ENCODE measurements around the gene PI4KA.
A peak's percentile ranks its signal among the peaks of the same experiment; 100 is the strongest.
"Not testable (repeated sequence)": the region's sequence is repeated elsewhere in the genome, so short reads cannot be mapped to it uniquely, and the experiment has no call there.

PI4KA gene

DNA sequence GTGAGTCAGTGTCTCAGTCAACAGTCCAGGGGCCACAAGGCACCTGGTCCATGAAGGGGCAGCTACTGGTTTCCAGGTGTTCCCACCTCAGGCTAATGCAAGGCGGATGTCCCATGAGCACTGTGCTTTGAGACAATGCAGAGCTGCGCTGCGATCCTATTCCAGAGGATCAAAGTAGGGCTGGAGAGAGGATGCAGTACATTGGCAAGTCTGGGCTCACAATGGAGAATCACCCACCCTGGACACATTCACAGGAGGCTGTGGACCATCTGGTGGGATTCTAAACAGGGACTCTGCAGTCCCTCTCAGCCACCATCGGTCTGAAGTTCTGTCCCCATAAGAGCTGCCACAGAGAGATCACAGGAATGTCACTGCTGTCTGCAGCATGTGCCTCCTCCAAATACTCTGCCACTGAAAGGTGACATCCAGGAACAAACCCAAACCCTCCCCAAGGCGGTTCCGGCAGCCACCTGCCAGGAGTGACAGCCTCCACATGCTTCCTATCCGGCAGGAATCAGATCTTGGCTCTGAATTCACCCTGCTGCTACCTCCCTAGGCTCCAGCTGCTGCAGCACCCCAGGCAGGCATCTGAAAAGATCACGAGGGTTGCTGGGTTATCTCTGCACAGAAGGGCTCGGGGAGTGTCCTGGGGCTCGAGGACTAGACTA lies 130.0 kb downstream of the PI4KA start:
- TF ChIP-seq, protein P1, sequence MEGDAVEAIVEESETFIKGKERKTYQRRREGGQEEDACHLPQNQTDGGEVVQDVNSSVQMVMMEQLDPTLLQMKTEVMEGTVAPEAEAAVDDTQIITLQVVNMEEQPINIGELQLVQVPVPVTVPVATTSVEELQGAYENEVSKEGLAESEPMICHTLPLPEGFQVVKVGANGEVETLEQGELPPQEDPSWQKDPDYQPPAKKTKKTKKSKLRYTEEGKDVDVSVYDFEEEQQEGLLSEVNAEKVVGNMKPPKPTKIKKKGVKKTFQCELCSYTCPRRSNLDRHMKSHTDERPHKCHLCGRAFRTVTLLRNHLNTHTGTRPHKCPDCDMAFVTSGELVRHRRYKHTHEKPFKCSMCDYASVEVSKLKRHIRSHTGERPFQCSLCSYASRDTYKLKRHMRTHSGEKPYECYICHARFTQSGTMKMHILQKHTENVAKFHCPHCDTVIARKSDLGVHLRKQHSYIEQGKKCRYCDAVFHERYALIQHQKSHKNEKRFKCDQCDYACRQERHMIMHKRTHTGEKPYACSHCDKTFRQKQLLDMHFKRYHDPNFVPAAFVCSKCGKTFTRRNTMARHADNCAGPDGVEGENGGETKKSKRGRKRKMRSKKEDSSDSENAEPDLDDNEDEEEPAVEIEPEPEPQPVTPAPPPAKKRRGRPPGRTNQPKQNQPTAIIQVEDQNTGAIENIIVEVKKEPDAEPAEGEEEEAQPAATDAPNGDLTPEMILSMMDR (conservative IDR thresholded peaks at IDR 0.05; ENCODE audit: low read length) = no peak
- DNase-seq (ENCODE audit: low read depth) = no peak
- no peak overlapping the region for H3K4me3 ChIP-seq (ENCODE audit: low read length)

DNA sequence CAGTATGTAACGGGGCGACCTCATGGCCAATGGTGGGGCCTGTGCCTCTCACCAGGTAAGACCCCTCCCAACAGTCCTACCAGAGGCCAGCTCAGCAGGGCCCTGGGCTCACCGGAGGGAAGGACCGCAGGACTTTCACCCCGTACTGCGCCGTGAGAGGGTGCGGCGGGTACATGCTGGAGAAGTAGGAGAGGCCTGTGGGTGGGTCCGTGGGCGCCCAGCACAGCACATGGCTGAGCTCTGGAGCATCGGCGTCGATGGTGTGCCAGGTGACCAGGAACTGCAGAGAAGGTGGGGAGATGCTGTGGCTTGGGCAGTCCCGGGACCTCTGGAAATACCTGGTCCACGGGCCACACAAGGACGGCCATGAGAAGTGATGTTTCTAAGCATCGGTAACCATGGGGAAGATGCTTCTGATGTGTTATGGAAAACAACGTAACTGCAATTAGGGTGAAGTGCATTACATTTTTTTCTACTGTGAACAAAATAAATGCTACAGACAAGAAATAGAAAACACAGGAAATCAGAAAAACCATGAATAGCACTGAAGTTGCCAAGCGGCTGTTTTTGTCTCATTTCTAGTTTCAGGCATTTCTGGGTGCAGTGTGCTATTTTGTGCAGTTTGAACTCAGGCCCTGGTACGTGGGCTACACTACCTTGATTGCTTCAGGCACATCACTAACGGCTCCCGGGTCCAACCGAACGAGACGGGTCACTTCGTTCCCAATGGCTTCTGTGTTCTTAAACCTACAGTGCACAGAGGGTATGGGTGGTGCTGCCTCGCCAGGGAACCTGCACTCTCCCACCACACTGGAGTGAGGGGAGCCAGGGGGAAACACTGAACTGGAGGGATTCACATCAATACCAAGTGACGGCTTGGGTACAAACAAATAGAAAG lies 131.2 kb downstream of the PI4KA start:
- DNase-seq (ENCODE audit: low read depth) = no peak
- H3K4me3 ChIP-seq (ENCODE audit: low read length) = no peak overlapping the region
- TF ChIP-seq, protein P1 (conservative IDR thresholded peaks at IDR 0.05; ENCODE audit: low read length) = no peak

DNA sequence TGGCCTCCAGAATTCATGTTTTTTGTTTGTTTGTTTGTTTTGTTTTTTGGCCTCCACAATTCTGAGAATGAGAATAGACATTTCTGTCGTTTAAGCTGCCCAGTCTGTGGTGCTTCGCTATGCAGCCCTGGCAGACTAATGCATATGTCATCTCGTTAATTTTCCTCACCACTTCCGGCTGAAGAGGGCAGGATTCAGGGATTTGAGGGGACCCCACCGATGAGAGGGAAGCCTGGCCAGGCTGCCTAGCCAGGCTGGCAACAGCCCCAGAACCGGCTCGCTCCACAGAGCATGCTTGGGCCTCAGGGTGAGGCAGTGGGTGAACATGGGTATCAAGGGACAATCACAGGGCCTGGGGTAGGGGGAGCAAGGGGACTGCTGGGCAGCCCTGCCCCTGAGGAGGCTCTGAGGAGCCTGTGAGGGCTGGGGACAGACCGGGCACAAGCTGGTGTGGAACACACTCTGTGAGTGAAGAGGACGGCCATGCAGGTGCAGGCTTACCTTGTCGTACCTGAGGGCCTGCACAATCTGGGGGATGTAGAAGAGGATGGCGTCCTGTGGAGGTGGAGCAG lies 132.5 kb downstream of the PI4KA start:
- TF ChIP-seq, protein P1 (conservative IDR thresholded peaks at IDR 0.05; ENCODE audit: low read length) = no peak
- H3K4me3 ChIP-seq (ENCODE audit: low read length) = no peak overlapping the region
- DNase-seq (ENCODE audit: low read depth) = peak; percentile 43

DNA sequence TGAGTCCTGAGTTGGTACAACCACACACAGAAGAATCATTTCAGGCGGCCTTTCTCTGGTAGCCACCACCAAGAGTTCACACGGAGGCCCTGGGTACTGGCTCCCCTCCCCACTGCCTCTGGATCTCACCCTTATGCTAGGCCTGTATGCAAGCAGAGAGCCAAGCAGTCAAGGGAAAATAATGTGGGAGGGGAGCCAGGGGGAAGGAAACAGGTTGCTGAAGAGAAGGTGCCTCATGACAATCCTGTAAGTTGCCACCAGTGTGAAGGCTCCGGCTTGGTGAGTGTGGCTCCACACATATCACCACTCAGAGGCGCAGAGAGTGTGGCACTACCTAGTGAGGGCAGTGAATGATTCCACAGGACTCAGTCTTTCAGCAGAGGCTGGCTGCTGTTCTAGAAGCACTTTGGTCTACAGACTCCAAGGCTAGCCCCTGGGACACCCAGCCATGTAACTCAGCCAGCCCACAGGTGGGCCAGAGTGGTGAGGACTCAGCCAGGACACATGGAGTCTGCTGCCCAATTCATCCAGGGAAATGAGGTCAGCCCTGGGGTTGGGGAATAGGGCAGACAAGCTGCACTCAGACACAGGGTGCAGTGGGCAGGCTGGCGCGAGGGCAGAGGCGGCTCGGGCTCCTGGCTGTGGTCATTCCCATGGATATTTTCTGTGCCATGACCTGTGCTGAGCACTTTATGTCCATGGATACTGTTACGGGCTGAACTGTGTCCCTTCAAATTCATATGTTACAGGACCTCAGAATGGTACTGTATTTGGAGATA lies 133.7 kb downstream of the PI4KA start:
- TF ChIP-seq, protein P1 (conservative IDR thresholded peaks at IDR 0.05; ENCODE audit: low read length) = no peak
- DNase-seq (ENCODE audit: low read depth) = no peak
- no peak overlapping the region for H3K4me3 ChIP-seq (ENCODE audit: low read length)

DNA sequence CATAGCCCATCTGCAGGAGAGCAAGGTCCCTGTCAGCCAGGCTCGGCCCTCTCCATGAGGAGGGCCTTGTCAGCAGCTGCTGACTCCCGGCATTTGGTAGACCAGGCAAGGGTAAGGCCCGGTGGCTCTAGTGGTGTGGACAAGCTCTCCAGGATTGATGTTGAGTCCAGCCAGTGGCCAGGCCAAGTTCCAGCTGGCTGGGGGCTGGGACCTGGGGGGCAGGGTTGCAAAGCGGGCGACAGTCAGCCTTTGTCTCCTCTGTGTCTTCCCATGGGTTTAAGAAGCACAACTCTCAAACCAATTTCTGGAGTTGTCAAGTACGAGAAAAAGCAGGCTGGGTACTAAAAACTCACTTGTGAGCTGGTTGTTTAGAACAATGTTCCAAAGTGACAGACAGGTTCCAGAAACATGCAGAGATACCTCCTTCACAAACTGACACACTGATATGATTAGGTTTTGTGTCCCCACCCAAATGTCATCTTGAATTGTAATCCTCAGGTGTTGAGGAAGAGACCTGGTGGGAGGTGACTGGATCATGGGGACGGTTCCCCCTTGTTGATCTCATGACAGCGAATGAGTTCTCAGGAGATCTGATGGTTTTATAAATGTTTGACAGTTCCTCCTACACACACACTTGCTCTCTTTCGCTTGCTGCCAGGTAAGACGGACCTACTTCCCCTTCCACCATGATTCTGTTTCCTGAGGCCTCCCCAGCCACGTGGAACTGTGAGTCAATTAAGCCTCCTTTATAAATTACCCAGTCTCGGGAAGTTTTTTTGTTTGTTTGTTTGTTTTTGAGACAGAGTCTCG lies 137.0 kb downstream of the PI4KA start:
- no peak overlapping the region for H3K4me3 ChIP-seq (ENCODE audit: low read length)
- DNase-seq (ENCODE audit: low read depth) = no peak
- TF ChIP-seq, protein P1 (conservative IDR thresholded peaks at IDR 0.05; ENCODE audit: low read length) = no peak

DNA sequence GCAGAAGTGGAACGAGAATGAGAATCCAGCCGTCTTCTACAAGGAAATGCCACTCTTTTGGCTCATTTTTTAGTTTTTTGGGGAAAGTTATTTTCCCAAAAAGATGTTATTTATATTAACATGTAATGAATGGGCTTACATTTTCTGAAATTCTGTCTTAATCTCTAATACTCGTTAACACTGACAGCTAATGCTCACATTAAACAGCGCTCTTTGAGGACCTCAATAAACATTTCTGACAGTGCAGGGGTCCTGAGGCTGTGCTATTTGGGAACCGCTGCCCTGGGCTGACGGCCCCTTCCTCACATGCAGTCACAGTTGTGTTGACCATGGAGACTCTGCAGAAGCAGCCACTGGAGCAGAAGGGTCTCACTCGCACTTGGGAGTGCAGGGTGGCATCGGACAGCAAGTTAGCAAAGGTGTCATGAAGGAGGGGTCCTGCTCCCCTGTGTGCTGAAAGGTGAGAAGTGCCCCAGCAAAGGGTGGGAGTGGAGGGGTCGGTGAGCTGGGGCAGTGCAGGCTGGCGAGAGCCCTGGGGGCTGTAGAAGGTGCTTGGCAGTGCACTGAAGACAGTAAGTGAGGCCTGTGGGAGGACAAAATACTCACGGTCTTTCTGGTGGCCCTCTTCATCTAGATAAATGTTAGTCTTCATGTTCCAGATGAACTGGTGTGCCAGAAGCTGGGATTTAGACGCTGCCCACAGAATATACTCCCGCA lies 137.8 kb downstream of the PI4KA start:
- TF ChIP-seq, protein P1 (conservative IDR thresholded peaks at IDR 0.05; ENCODE audit: low read length) = no peak
- DNase-seq (ENCODE audit: low read depth) = no peak
- H3K4me3 ChIP-seq (ENCODE audit: low read length) = no peak overlapping the region

DNA sequence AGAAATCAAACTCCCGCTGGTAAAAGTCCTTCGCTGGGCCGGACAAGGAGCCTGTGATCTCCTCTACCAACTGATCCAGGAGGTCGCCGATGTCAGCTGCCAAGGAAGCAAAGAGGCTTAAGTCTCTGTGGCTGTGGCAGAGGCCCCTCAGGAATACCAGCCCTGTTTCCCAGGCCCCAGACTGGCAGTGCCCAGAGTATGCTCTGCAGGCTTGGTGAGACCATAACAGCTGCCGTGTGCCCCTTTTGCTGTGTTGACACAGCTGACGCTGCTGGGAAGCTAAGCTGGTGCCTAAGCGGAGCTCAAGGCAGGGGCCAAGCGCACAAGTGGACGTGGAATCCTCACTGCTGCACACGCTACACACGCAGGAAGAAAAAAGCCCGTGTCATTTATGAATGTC lies 139.9 kb downstream of the PI4KA start:
- H3K4me3 ChIP-seq (ENCODE audit: low read length); DNase-seq (ENCODE audit: low read depth): not testable (repeated sequence)

DNA sequence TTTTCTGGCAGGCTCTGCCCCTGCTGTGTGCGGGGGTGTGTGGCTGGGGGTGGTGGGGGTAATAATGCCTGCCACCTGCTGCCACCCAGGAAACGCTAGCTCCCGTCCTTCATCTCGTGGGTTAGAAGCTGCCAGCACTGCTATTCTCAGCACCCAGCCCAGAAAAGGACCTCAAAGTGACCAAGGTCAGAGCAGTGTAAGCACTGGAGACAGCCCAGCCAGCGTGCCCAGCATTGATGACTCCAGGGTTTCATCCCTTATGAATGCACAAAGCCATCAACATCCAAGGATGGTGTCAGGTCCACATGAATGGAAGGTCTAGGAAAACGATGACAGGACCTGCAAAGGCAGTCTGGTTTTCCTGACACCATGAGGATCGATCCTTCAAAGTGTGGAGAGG lies 140.6 kb downstream of the PI4KA start:
- H3K4me3 ChIP-seq (ENCODE audit: low read length); DNase-seq (ENCODE audit: low read depth): not testable (repeated sequence)

DNA sequence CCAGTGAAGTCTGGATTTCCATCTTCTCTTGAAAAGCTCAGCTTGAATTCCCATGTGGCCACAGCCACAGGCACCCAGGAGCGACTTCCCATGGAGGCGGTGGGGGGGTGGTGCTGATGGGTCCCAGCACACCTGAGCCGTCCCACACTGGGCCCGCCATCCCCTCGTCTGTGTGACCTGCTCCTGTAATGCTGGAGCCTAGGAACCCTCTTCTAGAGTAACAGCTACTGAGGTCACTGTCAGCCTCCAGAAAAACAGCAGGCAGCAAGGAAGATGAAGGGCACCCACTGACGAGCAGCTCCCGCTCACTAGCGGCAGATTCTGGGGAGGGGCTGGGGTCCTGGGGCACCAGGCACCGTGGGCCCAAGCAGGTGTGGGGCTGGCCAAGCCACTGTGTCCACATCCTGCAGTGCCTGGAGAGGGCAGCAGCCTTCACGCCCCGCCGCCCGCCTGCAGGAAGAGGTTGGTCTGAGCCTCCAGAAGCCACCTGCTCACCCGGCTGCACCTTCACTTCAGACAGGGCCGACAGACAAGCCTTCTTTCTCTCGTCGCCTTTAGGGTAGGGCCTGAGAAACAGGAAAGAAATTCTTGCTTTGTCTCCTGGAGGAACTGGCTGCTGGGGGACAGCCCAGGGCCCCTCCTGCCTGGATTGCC lies 141.3 kb downstream of the PI4KA start:
- not testable (repeated sequence) for H3K4me3 ChIP-seq (ENCODE audit: low read length); DNase-seq (ENCODE audit: low read depth)

Data from AG10803 (cell line).